B cell (primary cell): ENCODE data around the gene RPS19. TPM values are rescaled to one million over a fixed set of nuclear protein-coding genes. Genes with fewer than 3 reads are reported as not detected.

ENCODE experiments used
- ATAC-seq: fragments of 200-7000 bp; cut with Tn5 transposase; one replicate; pipeline ENCODE4 v1.10.0; 2021; ENCODE audit warnings: low read depth, mild to moderate bottlenecking, moderate number of reproducible peaks, moderate library complexity
- CTCF ChIA-PET: fragments of 350-600 bp; sonication (Branson Sonifier 250); formaldehyde crosslinking; loops from one replicate; lab custom pipeline; 2021; ENCODE audit warnings: antibody characterized with exemption, inconsistent platforms; lab: Charles Lee
- POLR2A ChIA-PET: fragments of 350-600 bp; sonication (Branson Sonifier 250); formaldehyde crosslinking; loops from one replicate; lab custom pipeline; 2021; ENCODE audit warnings: antibody characterized with exemption; lab: Charles Lee
- DNase-seq: peaks from one replicate; pipeline ENCODE4 v3.0.0; 2013
- H2AFZ ChIP-seq: 2 replicates; pipeline ENCODE4 v1.6.1; 2012; ENCODE audit warnings: mild to moderate bottlenecking, low read depth, low read length; ENCODE audit not compliant: insufficient read depth, poor library complexity, severe bottlenecking
- H3K27ac ChIP-seq, 2 donors: 1 replicate in 1 of 2; 2 replicates in 1 of 2; pipeline ENCODE4 v1.5.1; 2012 to 2013; ENCODE audit warnings: low read length in 2 of 2, mild to moderate bottlenecking in 2 of 2, moderate library complexity in 1 of 2
- H3K27me3 ChIP-seq, 4 experiments: fragments of 200-600 bp in 1 of 4; sonication (generic) in 1 of 4; replicated peaks in 1 of 4; 1 replicate in 2 of 4; 2 replicates in 2 of 4; pipeline versions ENCODE4 v1.6.1 to v1.7.0; 2013 to 2016; ENCODE audit warnings: low read length in 3 of 4, mild to moderate bottlenecking in 2 of 4, mixed read lengths in 1 of 4, moderate library complexity in 1 of 4; ENCODE audit not compliant: insufficient read depth in 4 of 4, control insufficient read depth in 3 of 4; ENCODE audit errors: control extremely low read depth in 1 of 4
- H3K36me3 ChIP-seq, 2 experiments: replicated peaks in 1 of 2; 1 replicate in 1 of 2; 2 replicates in 1 of 2; pipeline versions ENCODE4 v1.6.1 to v1.7.1; 2013; ENCODE audit warnings: low read length in 1 of 2; ENCODE audit not compliant: insufficient read depth in 2 of 2, control insufficient read depth in 1 of 2; ENCODE audit errors: control extremely low read depth in 1 of 2, extremely low read depth in 1 of 2
- H3K4me1 ChIP-seq, 2 donors: fragments of 200-600 bp in 1 of 2; sonication (generic) in 1 of 2; 1 replicate in 1 of 2; 2 replicates in 1 of 2; pipeline versions ENCODE4 v1.5.1 to v1.6.1; 2013 to 2017; ENCODE audit warnings: low read length in 2 of 2; ENCODE audit not compliant: control insufficient read depth in 2 of 2, insufficient read depth in 2 of 2
- H3K4me2 ChIP-seq: replicated peaks from 2 replicates; pipeline ENCODE3; 2012; ENCODE audit warnings: mild to moderate bottlenecking, low read depth, low read length; ENCODE audit not compliant: poor library complexity, severe bottlenecking
- H3K4me3 ChIP-seq, 5 experiments: fragments of 200-600 bp in 1 of 5; sonication (generic) in 1 of 5; 1 replicate in 3 of 5; 2 replicates in 2 of 5; pipeline versions ENCODE4 v1.5.1 to v1.7.0; 2011 to 2016; ENCODE audit warnings: low read length in 4 of 5, mild to moderate bottlenecking in 4 of 5, low read depth in 2 of 5, control low read depth in 1 of 5, moderate library complexity in 1 of 5; ENCODE audit not compliant: insufficient read depth in 1 of 5; ENCODE audit errors: control extremely low read depth in 1 of 5, extremely low read depth in 1 of 5
- H3K79me2 ChIP-seq: fragments of 200-600 bp; sonication (generic); one replicate; pipeline ENCODE4 v1.6.0; 2016; ENCODE audit warnings: low read length; ENCODE audit not compliant: control insufficient read depth, insufficient read depth
- H3K9ac ChIP-seq: fragments of 200-600 bp; sonication (generic); 2 replicates; pipeline ENCODE4 v1.6.1; 2017; ENCODE audit warnings: mild to moderate bottlenecking, low read length, moderate library complexity
- H3K9me3 ChIP-seq, 3 donors: one replicate each; pipeline versions ENCODE4 v1.6.1 to v1.7.1; 2013; ENCODE audit warnings: low read length in 2 of 3; ENCODE audit not compliant: control insufficient read depth in 2 of 3, insufficient read depth in 1 of 3; ENCODE audit errors: control extremely low read depth in 1 of 3
- H4K20me1 ChIP-seq: 2 replicates; pipeline ENCODE4 v1.6.0; 2012; ENCODE audit warnings: mild to moderate bottlenecking, low read length; ENCODE audit not compliant: insufficient read depth, control insufficient read depth, poor library complexity, severe bottlenecking
- H3K27ac Mint-ChIP-seq: one replicate; pipeline ENCODE4 v1.8.0; 2021; ENCODE audit warnings: mixed read lengths
- H3K27me3 Mint-ChIP-seq: one replicate; pipeline ENCODE4 v1.8.0; 2021; ENCODE audit warnings: mixed read lengths
- H3K4me1 Mint-ChIP-seq: one replicate; pipeline ENCODE4 v1.8.0; 2021; ENCODE audit warnings: mixed read lengths
- H3K4me3 Mint-ChIP-seq: one replicate; pipeline ENCODE4 v1.8.0; 2021; ENCODE audit warnings: mixed read lengths
- H3K9me3 Mint-ChIP-seq: one replicate; pipeline ENCODE4 v1.8.0; 2022; ENCODE audit warnings: mixed read lengths; ENCODE audit not compliant: insufficient read depth
- EZH2 ChIP-seq: IDR thresholded peaks from 2 replicates; pipeline ENCODE4 v1.6.1; 2012; ENCODE audit warnings: borderline replicate concordance, low read depth, mild to moderate bottlenecking, moderate library complexity, low read length; ENCODE audit not compliant: insufficient read depth, poor library complexity, severe bottlenecking
- WGBS: methylation state at CpG from one replicate; pipeline ENCODE4 v1.1.5; 2013; ENCODE audit warnings: missing lambda C conversion rate; ENCODE audit not compliant: insufficient coverage; 5-methylcytosine and 5-hydroxymethylcytosine counted together
- intact Hi-C: fragments of 100-400 bp; cut with micrococcal nuclease; formaldehyde crosslinking; loops from one replicate; pipeline ENCODE4 v1.10.0; 2022
- polyA plus RNA-seq: library from polyadenylated mRNA; depleted of rRNA; stranded (reverse); fragments of >200 nt; gene quantifications from 2 replicates; pipeline ENCODE4 v1.2.3, GENCODE V29; 2012
- total RNA-seq, 2 donors: library from RNA; stranded (reverse); fragments of 120-200 nt in 1 of 2; gene quantifications; 1 replicate in 1 of 2; 2 replicates in 1 of 2; pipeline versions ENCODE4 v1.2.3 to v1.2.4, GENCODE V29; 2013 to 2022
- TF ChIP-seq, protein P1 (sequence below): fragments of 200-600 bp; IDR thresholded peaks from one replicate; pipeline ENCODE4 v1.8.0; 2022; ENCODE audit warnings: antibody characterized with exemption, mild to moderate bottlenecking

Gene RPS19
- total and polyA plus RNA-seq, 2 donors (not counting 1 experiment from before 2014, with no cell fraction given), result 3,322 to 9,144 TPM

DNA sequence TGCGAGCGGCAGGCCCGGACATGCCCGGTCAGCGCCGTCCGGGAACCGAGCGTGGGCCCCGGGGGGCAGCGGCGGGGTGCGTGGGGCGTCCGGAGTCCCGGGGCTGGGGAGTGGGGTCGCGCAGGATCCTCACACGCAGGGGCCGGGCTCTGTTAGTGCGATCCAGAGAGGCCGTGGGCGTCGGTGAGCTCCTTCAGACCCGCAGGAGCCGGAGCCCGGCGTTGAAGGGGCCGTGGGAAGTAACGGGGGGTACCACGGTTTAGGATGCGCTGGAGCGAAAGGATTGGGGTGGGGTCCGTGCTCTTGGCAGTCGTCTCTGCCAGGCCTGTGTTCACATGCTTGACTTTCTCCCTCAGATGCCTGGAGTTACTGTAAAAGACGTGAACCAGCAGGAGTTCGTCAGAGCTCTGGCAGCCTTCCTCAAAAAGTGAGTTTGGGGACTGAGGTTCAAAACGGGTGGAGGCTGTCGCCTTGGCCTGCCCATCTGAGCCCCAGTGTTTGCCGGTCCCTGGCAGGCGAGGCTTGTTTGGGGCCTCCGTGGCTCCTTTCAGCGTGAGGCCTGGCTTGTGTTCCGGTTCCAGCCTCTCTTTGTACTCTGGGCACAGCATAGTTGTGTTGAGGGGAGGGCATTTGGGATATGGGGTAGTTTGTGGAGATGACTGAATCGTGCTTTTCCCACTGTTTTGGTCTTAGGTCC, 512 bp downstream of the RPS19 start:
- Histone ChIP-seq H3K9me3 (no peaks in the 10 kb centered on the region), H4K20me1 (peaks cover 51% of the 10 kb centered on the region), H3K4me3 (peak overlapping the region; percentile 34 to 96 (median 75)), H3K4me2 (peak overlapping the region; percentile 94), H2AFZ (peak overlapping the region; percentile 81), H3K4me1 (peaks cover 42 to 54% of the 10 kb centered on the region in 2 donors), H3K36me3 (peaks cover 2 to 49% of the 10 kb centered on the region in 2 experiments), H3K79me2 (peaks cover 55% of the 10 kb centered on the region), H3K27me3 (no peaks in the 10 kb centered on the region), H3K27ac (peak overlapping the region; percentile 58 to 94), H3K9ac (peak overlapping the region; percentile 93)
- peak overlapping the region; percentile 91 for H3K27ac Mint-ChIP-seq
- intact Hi-C loops, result loop anchor here (1.0 kb wide), 3 partner anchors 11 to 99 kb away; partner anchors contain the start of gene RABAC1
- TF ChIP-seq, protein P1, sequence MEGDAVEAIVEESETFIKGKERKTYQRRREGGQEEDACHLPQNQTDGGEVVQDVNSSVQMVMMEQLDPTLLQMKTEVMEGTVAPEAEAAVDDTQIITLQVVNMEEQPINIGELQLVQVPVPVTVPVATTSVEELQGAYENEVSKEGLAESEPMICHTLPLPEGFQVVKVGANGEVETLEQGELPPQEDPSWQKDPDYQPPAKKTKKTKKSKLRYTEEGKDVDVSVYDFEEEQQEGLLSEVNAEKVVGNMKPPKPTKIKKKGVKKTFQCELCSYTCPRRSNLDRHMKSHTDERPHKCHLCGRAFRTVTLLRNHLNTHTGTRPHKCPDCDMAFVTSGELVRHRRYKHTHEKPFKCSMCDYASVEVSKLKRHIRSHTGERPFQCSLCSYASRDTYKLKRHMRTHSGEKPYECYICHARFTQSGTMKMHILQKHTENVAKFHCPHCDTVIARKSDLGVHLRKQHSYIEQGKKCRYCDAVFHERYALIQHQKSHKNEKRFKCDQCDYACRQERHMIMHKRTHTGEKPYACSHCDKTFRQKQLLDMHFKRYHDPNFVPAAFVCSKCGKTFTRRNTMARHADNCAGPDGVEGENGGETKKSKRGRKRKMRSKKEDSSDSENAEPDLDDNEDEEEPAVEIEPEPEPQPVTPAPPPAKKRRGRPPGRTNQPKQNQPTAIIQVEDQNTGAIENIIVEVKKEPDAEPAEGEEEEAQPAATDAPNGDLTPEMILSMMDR, result no peak
- TF ChIP-seq EZH2, result no peak
- under 1% methylated on average over 45 of the region's 45 CpGs for WGBS
- no peaks in the 10 kb centered on the region for H3K27me3 Mint-ChIP-seq
- DNase-seq (no peak), ATAC-seq (no peak)
- peak overlapping the region; percentile 92 for H3K4me3 Mint-ChIP-seq
- POLR2A ChIA-PET, result interaction anchor here (0.6 to 2.8 kb wide), 13 partner anchors 10 to 597 kb away, joined by 4 to 57 read pairs (median 12); partner anchors contain the start of genes ARHGEF1, CD79A, HNRNPUL1 and RABAC1
- CTCF ChIA-PET, result interaction anchor here (0.6 to 5.9 kb wide), 18 partner anchors 11 to 329 kb away, joined by 3 to 83 read pairs (median 8); partner anchors contain the start of genes ARHGEF1, CD79A and RABAC1
- H3K4me1 Mint-ChIP-seq, result peaks cover 50% of the 10 kb centered on the region
- H3K9me3 Mint-ChIP-seq, result no peaks in the 10 kb centered on the region
